IMR-90 (cell line): ENCODE results near the gene COL20A1. TPM values are rescaled to one million over a fixed set of nuclear protein-coding genes. Genes with fewer than 3 reads are reported as not detected.

Experiments
- ATAC-seq: fragments of 200-7000 bp; cut with Tn5 transposase; 2 replicates; pipeline ENCODE4 v1.9.1; 2020; ENCODE audit warnings: low read depth, mild to moderate bottlenecking, moderate library complexity
- BruUV-seq: library from RNA; stranded (reverse); fragments of 400-500 nt; replicated peaks from 2 replicates; lab custom pipeline; 2021; lab: Mats Ljungman, UMichigan
- CTCF ChIA-PET: fragments of 300-600 bp; formaldehyde crosslinking; extraction: SDS; loops from one replicate; lab custom pipeline; 2021; ENCODE audit warnings: antibody characterized with exemption; lab: Yijun Ruan, JAX
- POLR2A ChIA-PET: fragments of 300-600 bp; sonication (Branson Sonifier 250); formaldehyde crosslinking; loops from one replicate; lab custom pipeline; 2022; ENCODE audit warnings: antibody characterized with exemption; ENCODE audit not compliant: unreplicated experiment; lab: Charles Lee
- DNase-seq: peaks from one replicate; pipeline ENCODE4 v3.0.0; 2013
- H2AFZ ChIP-seq: replicated peaks from 2 replicates; pipeline ENCODE3; 2013; ENCODE audit warnings: low read length, mild to moderate bottlenecking; ENCODE audit not compliant: poor library complexity
- H2AK5ac ChIP-seq: 2 replicates; pipeline ENCODE4 v1.6.1; 2013; ENCODE audit warnings: low read depth, low read length, inconsistent platforms
- H2AK9ac ChIP-seq: replicated peaks from 2 replicates; pipeline ENCODE3; 2013; ENCODE audit warnings: mild to moderate bottlenecking, low read depth, low read length, moderate library complexity; ENCODE audit not compliant: poor library complexity
- H2BK120ac ChIP-seq: 2 replicates; pipeline ENCODE4 v1.6.1; 2013; ENCODE audit warnings: low read depth, low read length, inconsistent platforms
- H2BK15ac ChIP-seq: 3 replicates; pipeline ENCODE4 v1.6.1; 2013; ENCODE audit warnings: low read depth, low read length, inconsistent platforms
- H2BK20ac ChIP-seq: 2 replicates; pipeline ENCODE4 v1.6.1; 2013; ENCODE audit warnings: low read depth, mild to moderate bottlenecking, inconsistent platforms, low read length, moderate library complexity
- H2BK5ac ChIP-seq: 2 replicates; pipeline ENCODE4 v1.6.1; 2013; ENCODE audit warnings: mild to moderate bottlenecking, low read depth, low read length, inconsistent platforms; ENCODE audit not compliant: poor library complexity, severe bottlenecking
- H3K14ac ChIP-seq: replicated peaks from 2 replicates; pipeline ENCODE4 v1.6.1; 2013; ENCODE audit warnings: low read depth, low read length, inconsistent platforms
- H3K18ac ChIP-seq: 2 replicates; pipeline ENCODE4 v1.6.1; 2013; ENCODE audit warnings: low read depth, low read length, control low read depth
- H3K23ac ChIP-seq: 2 replicates; pipeline ENCODE4 v1.6.1; 2013; ENCODE audit warnings: low read depth, low read length, inconsistent platforms
- H3K27ac ChIP-seq: 2 replicates; pipeline ENCODE4 v1.5.1; 2013; ENCODE audit warnings: mild to moderate bottlenecking, control low read depth, low read length; ENCODE audit not compliant: insufficient read depth
- H3K27me3 ChIP-seq: 2 replicates; pipeline ENCODE4 v1.6.1; 2013; ENCODE audit warnings: low read length; ENCODE audit not compliant: control insufficient read depth, insufficient read depth
- H3K36me3 ChIP-seq: 2 replicates; pipeline ENCODE4 v1.6.1; 2013; ENCODE audit warnings: low read length, mixed read lengths; ENCODE audit not compliant: control insufficient read depth, insufficient read depth
- H3K4ac ChIP-seq: 2 replicates; pipeline ENCODE4 v1.6.1; 2013; ENCODE audit warnings: low read depth, low read length, inconsistent platforms
- H3K4me1 ChIP-seq: 2 replicates; pipeline ENCODE4 v1.6.1; 2013; ENCODE audit warnings: low read length, mixed read lengths; ENCODE audit not compliant: control insufficient read depth, insufficient read depth
- H3K4me2 ChIP-seq: 2 replicates; pipeline ENCODE4 v1.6.1; 2013; ENCODE audit warnings: low read depth, mild to moderate bottlenecking, control low read depth, low read length, moderate library complexity
- H3K4me3 ChIP-seq: 2 replicates; pipeline ENCODE4 v1.5.1; 2013; ENCODE audit warnings: low read depth, mild to moderate bottlenecking, control low read depth, low read length, moderate library complexity; ENCODE audit not compliant: insufficient read depth
- H3K56ac ChIP-seq: 2 replicates; pipeline ENCODE4 v1.6.1; 2013; ENCODE audit warnings: low read length, inconsistent platforms; ENCODE audit not compliant: insufficient read depth; ENCODE audit errors: extremely low read depth
- H3K79me1 ChIP-seq, 2 experiments: 2 replicates each; pipeline ENCODE4 v1.6.1; 2013; ENCODE audit warnings: low read length in 2 of 2, inconsistent platforms in 1 of 2, low read depth in 1 of 2
- H3K9ac ChIP-seq: 2 replicates; pipeline ENCODE4 v1.6.1; 2013; ENCODE audit warnings: low read depth, low read length, control low read depth
- H3K9me1 ChIP-seq: 2 replicates; pipeline ENCODE4 v1.6.1; 2013; ENCODE audit warnings: low read length, inconsistent platforms; ENCODE audit not compliant: insufficient read depth
- H3K9me3 ChIP-seq: 2 replicates; pipeline ENCODE4 v1.6.1; 2013; ENCODE audit warnings: low read length; ENCODE audit not compliant: control insufficient read depth, insufficient read depth
- H4K20me1 ChIP-seq: 2 replicates; pipeline ENCODE4 v1.6.1; 2013; ENCODE audit warnings: low read length, inconsistent platforms; ENCODE audit not compliant: insufficient read depth
- H4K5ac ChIP-seq: 2 replicates; pipeline ENCODE4 v1.6.1; 2013; ENCODE audit warnings: mild to moderate bottlenecking, low read depth, low read length, control low read depth
- H4K8ac ChIP-seq, 2 experiments: 2 replicates each; pipeline ENCODE4 v1.6.1; 2013; ENCODE audit warnings: low read depth in 2 of 2, low read length in 2 of 2, control low read depth in 1 of 2, inconsistent platforms in 1 of 2
- H4K91ac ChIP-seq: 2 replicates; pipeline ENCODE4 v1.6.1; 2013; ENCODE audit warnings: low read depth, low read length, inconsistent platforms; ENCODE audit not compliant: insufficient read depth
- CEBPB ChIP-seq: IDR thresholded peaks from 2 replicates; pipeline ENCODE4 v1.6.1; 2012; ENCODE audit warnings: low read depth, low read length, improper control_type of control experiment
- CHD1 ChIP-seq: IDR thresholded peaks from 2 replicates; pipeline ENCODE4 v1.6.1; 2012; ENCODE audit warnings: low read depth, low read length, improper control_type of control experiment
- CTCF ChIP-seq: conservative IDR thresholded peaks from 2 replicates; pipeline ENCODE4 v1.5.1; 2012; ENCODE audit warnings: mild to moderate bottlenecking, low read depth, low read length, improper control_type of control experiment
- ELK1 ChIP-seq: fragments of 150-350 bp; IDR thresholded peaks from 2 replicates; pipeline ENCODE4 v1.6.1; 2016; ENCODE audit warnings: low read depth, mild to moderate bottlenecking, low read length, moderate library complexity, borderline replicate concordance
- MXI1 ChIP-seq: IDR thresholded peaks from 2 replicates; pipeline ENCODE4 v1.6.1; 2012; ENCODE audit warnings: low read depth, mild to moderate bottlenecking, low read length, moderate library complexity, borderline replicate concordance
- NFE2L2 ChIP-seq: fragments of 150-350 bp; IDR thresholded peaks from 2 replicates; pipeline ENCODE4 v1.6.1; 2016; ENCODE audit warnings: low read depth, mild to moderate bottlenecking, low read length
- POLR2A ChIP-seq: IDR thresholded peaks from 2 replicates; pipeline ENCODE4 v1.6.1; 2012; ENCODE audit warnings: mild to moderate bottlenecking, low read depth, low read length
- RAD21 ChIP-seq: IDR thresholded peaks from 2 replicates; pipeline ENCODE4 v1.6.1; 2012; ENCODE audit warnings: low read length, improper control_type of control experiment
- SMC3 ChIP-seq: fragments of 150-350 bp; IDR thresholded peaks from 2 replicates; pipeline ENCODE4 v1.6.1; 2016; ENCODE audit warnings: low read depth, mild to moderate bottlenecking, antibody characterized with exemption, low read length, moderate library complexity
- USF2 ChIP-seq: fragments of 150-350 bp; IDR thresholded peaks from 2 replicates; pipeline ENCODE4 v1.6.1; 2017; ENCODE audit warnings: mild to moderate bottlenecking, antibody characterized with exemption, low read length, low read depth
- WGBS, 2 experiments: methylation state at CpG; one replicate each; pipeline versions ENCODE4 v1.1.5 to v1.1.7; 2013; ENCODE audit warnings: missing lambda C conversion rate in 2 of 2; ENCODE audit not compliant: insufficient read length in 1 of 2; ENCODE audit errors: extremely low coverage in 2 of 2; 5-methylcytosine and 5-hydroxymethylcytosine counted together
- dilution Hi-C: fragments of 300-500 bp; cut with HindIII; formaldehyde crosslinking; loops from one replicate; pipeline ENCODE4 v1.14.3; 2018; ENCODE audit warnings: low sequenced_read_pairs; ENCODE audit not compliant: unreplicated experiment
- in situ Hi-C: fragments of 300-500 bp; cut with MboI; formaldehyde crosslinking; loops from 3 replicates; pipeline ENCODE4 v1.14.3; 2019; ENCODE audit warnings: low sequenced_read_pairs, inconsistent platforms, mixed read lengths
- intact Hi-C: fragments of 100-400 bp; cut with micrococcal nuclease; formaldehyde crosslinking; loops from 2 replicates; pipeline ENCODE4 v1.10.0; 2022
- polyA plus RNA-seq, 3 experiments: library from polyadenylated mRNA; depleted of rRNA; stranded (reverse); fragments of >200 nt; gene quantifications; 2 replicates each; pipeline ENCODE4 v1.2.3, GENCODE V29; 2012; ENCODE audit warnings: low replicate concordance in 1 of 3
- total RNA-seq: library from RNA; depleted of rRNA; stranded (reverse); fragments of >200 nt; gene quantifications from 2 replicates; pipeline ENCODE4 v1.2.3, GENCODE V29; 2012

Gene COL20A1
- total and polyA plus RNA-seq, 2 of the 4 experiments (the other 2 are of a cell fraction): not detected

- Histone ChIP-seq H2BK20ac (no peak overlapping the region), H2AK5ac (no peak overlapping the region), H3K23ac (no peak overlapping the region), H4K20me1 (peaks cover 59% of the 10 kb centered on the region), H3K36me3 (peaks cover 43% of the 10 kb centered on the region), H2AFZ (no peak overlapping the region), H3K27me3 (peaks cover under 1% of the 10 kb centered on the region; the same call in 1 of the 2 replicates), H2BK120ac (no peak overlapping the region), H3K9me3 (no peaks in the 10 kb centered on the region), H2BK5ac (no peak overlapping the region), H3K14ac (no peak overlapping the region), H3K4me1 (no peaks in the 10 kb centered on the region), H4K91ac (no peak overlapping the region), H3K18ac (no peak overlapping the region), H3K4me2 (no peak overlapping the region), H2BK15ac (no peak overlapping the region), H4K8ac (no peak overlapping the region), H3K9ac (no peak overlapping the region), H3K9me1 (no peaks in the 10 kb centered on the region), H3K79me1 (peaks cover 0 to 12% of the 10 kb centered on the region in 2 experiments; a peak in 1 of 4 replicates), H4K5ac (no peak overlapping the region), H3K27ac (no peak overlapping the region), H3K4me3 (no peak overlapping the region), H2AK9ac (no peak overlapping the region), H3K56ac (no peak overlapping the region), H3K4ac (no peak overlapping the region)
- POLR2A ChIA-PET: no interaction called here
- WGBS, 2 experiments: 89% methylated on average over 5 of the region's 25 CpGs; no CpG with 5 or more reads in 1 of the 2 experiments
- no TSS peak for BruUV-seq
- ATAC-seq: no peak
- intact Hi-C loops (no loop called here), dilution Hi-C loops (no loop called here), in situ Hi-C loops (no loop called here)
- CTCF ChIA-PET: no interaction called here
- TF ChIP-seq RAD21: no peak
- no peak for TF ChIP-seq NFE2L2
- TF ChIP-seq CTCF: no peak
- no peak for TF ChIP-seq CHD1
- TF ChIP-seq CEBPB: no peak
- no peak for TF ChIP-seq USF2
- TF ChIP-seq SMC3: no peak
- TF ChIP-seq MXI1: no peak
- TF ChIP-seq POLR2A: no peak
- TF ChIP-seq ELK1: no peak
- DNase-seq: no peak
Measured at GRCh38 chr20:63289311-63290135, 3.5 kb upstream of the COL20A1 start.
